NCI-H510A (cell line): ENCODE results near the gene TRABD2B.
A peak's percentile ranks its signal among the peaks of the same experiment; 100 is the strongest.

Experiments used
- DNase-seq: peaks from one replicate; lab custom pipeline; 2025; lab: John Stamatoyannopoulos, UW

The TRABD2B gene

DNA sequence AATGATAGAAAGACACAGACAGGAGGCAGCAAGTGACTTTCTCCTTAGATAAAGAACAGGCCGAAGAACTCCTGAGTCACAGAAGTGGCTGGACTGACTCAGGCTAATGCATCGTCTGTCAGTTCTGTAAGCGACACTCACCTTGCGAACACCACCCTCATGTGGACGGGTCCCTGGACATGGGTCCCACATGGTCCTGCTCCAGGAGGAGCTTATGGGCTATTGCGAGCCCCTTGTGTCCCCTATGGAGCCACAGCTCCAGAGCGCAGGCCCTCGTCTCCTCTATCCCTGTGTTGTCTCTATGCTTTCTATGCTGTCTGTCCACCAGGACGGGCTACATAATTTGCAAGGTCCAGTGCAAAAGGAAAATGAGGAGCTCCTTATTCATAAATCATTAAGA is 85.8 kb downstream of the TRABD2B start:
- no peak for DNase-seq

DNA sequence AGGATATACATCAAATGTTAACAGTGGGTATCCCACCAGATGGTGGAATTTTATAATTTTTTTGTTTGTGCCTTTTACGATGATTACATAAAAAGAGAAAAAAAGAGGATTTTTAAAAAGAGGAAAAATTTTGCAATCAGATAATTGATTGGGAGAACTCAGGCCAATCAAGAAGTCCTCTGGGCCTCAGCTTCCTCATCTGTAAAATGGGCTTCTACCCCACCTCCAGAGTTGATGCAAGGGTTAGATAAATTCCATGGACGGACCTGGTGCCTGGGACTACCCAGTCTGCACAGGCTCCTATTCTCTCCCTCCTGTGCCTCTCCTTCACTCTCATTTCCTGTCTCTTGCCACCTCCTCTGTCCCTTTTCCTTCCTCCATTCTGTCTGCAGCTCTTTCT is 88.9 kb downstream of the TRABD2B start:
- no peak for DNase-seq

DNA sequence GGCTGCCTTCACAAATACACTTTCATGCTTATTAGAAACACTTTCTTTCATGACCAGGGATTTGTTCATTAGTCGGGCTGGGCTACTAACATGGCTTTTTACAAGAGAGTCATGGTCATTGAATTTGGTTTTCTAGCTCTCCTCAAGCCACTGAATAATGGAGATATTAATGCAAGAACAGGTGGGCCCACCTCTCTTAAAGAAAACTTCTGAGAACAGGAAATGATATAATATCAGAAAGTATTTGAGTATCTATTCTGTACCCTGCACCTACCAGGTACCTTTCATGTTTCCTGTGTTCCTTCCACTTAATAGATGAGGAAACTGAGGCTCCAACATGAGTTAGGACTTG is 90.0 kb downstream of the TRABD2B start:
- no peak for DNase-seq

DNA sequence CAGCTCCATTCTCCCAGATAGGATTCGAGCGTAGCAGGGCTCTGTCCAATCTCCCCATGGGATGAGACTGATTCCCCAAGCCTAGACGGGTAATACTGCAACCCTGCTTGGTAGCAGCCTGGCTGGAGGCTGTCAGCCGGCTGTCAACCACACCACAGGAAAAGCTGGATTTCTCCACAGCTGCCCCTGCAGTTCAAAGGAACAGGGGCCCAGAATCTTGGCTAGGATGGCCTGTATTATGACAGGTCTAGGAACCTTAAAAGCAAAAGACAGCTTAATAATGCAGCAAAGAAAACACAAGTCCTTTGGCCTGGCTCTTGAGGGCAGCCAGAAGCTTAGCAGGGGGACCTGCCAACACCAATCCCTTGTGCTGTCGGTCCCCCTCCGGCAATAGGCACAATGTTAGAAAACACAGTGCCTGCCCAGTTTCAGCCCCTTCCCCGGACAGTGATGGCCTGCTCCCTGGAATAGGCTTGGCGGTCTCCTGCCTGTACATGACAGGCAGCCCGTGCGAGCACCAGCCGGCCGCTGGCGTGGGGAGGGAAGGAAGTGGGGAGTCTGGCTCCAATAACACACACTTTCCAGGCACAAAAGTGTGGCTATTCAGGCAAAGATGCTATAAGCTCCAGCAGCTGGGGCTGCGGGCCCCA is 90.5 kb downstream of the TRABD2B start:
- DNase-seq, result no peak

DNA sequence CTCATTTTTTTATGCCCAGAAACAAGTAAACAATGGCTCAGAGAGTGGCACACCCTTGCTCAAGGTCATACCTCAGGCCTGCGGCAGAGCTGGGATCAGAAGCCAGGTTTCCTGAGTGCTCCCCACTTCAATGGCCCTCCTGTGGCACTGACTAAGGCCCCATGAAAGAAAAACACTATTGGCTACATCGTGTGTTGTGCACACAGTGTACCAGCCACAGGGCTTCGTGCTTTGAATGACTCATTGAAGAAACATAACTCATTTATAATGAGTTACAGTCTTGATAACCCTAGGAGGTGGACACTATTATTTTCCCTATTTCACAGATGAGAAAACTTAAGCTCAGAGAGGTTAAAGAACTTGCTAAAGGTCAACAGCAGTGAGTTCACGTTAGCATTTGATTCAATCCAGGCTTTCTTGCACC is 91.2 kb downstream of the TRABD2B start:
- peak; percentile 48 for DNase-seq

DNA sequence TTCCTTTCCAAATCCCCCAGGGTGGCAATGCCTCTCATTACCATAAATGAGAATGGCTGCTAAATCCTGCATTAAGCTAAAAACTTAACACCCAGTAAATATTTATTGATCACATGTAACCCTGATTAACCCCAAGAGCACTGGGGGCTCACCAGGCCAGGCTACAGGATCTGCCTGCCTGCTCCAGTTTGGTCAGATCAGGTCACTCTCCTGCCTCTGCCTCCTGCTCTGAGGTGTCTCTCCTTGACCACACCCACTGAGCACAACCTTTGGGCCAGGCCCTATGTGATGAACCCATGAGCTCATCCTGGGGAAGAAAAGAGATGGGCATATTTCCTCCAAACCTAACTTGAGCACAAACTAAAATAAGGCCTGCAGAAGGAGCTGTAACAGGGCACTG is 93.5 kb downstream of the TRABD2B start:
- DNase-seq, result no peak

DNA sequence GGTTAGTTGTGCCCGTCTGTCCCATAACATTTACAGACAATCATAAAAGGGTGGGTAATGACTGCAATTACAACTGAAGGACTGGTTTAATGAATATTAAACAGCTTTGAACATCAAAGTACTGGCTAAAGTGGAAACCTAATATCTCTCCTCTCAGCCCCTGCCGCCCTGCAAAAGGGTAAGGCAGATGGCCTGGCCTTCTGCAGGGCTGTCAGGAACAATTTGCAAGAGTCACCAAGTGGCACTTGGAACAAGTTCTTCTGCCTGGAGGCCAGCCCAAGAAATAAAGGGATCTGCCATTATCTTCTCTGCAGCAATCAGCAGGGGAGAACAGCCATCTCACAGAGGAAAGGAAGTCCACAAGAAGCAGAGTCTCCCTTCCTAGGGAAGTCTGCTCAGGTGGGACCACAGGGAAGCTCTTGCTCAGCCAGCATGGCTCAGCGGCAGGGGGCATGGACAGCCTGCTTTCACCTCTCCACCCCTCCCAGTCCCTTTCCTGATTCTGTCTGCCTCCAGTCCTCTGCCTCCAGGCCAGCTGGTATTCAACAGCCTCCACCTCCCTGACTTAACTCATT is 96.1 kb downstream of the TRABD2B start:
- DNase-seq, result peak; percentile 70

DNA sequence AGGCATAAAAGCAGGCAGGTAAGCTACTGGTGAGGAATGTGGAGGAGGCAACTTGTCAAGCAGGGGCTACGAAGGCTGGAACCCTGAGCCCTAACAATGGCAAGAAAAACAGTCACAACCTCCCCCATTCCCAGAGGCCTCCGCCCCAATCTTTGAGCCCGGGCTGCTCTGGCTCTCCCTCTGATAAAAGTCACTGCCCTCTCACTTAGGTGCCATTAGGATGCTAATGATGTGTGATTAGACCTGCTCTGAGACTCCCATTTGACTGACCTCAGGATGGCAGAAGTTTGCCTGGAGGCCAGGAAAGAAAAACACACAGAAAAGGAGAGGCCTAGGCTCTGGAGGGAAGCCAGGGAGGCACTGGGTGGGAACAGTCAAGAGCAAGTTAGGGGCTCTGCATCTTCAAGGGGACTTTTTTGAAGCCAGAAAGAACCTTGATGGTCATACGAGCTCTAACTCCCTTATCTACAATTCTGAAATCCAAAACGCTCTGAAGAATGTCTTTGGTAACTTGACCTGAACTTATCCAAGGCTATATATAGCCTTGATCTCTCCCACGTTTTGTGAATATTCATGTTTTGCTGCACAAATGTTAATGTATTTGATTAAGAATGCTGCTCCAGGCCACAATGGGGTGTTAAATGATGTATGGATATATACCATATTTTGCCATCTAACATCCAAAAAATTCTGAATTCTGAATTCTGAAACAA is 98.9 kb downstream of the TRABD2B start:
- DNase-seq, result no peak

DNA sequence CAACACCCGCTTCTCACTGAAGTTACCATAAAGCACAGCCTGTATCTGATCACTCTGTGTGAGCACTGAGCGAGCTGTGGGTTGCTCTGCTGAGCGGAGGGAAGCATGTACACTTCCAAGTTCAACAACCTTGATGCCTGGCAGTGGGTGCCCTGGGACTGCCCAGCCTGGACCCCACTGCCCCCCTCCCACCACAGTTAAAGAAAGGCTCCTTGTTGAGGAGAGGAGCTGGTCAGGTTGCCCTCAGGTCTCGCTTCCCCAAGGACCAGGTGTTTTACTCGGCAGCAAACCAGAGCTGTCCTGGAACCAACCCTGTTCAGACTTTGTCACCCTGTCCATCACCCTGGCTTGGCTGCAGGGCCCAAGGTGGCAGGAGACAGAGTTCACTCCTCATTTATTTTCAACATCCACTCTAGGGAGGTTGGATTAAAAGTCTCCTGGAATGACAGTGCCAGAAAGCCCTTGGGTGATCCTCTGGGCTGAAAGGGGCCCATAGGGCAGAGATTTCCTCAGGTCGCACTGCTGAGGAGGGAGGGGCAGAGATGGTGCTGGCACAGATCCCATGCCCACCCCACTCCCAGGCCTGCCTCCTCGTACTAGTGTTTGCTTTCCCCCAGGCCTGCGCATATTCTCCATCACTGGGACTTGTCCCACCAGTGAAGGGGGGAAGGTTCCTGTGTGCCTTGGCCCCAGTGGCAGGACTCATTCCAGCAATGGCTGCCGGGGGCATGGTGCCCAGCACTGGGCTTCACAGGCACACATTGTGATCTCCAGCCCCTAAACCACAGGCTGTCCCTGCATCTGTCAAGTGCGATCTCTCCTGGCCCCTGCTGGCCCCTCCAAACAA is 101.7 kb downstream of the TRABD2B start:
- DNase-seq, result no peak

DNA sequence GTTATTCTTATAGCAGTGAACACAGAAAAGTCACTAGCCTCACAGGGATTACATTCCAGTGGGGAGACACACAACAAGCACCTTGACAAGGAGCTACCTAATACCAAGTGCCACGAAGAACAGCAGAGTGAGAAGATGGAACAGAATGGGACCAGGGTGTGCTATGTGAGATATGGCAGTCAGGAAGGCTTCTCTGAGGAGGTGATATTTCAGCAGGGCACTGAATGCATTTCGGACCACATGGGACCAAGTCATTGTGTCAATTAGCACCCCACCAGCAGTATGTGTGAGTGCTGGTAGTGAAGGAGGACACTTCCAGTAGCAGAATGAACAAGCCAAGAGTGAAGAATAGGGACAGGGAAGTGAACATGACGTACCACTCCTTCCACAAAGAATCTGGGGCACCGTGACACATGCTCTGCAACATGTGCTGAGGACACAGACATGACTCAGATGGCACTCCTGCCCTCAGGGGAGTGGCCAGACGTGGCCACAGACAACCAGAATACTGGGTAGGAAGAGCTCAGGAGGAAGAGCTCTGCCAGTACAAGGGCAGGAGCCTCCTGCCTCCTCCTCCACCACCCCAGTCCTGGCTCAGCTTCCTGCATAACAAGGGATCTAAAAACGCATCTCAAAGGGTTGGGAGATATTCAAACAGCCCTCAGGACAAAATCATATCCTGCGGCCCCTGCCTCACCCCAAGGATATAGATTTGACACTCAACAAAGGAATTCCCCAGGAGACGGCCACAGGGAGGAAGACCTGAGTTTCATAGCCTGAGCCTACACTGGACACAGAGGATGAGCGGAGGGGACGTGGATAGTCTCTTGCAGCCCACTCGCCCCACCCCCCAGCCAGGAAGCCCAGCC is 102.5 kb downstream of the TRABD2B start:
- DNase-seq, result no peak

DNA sequence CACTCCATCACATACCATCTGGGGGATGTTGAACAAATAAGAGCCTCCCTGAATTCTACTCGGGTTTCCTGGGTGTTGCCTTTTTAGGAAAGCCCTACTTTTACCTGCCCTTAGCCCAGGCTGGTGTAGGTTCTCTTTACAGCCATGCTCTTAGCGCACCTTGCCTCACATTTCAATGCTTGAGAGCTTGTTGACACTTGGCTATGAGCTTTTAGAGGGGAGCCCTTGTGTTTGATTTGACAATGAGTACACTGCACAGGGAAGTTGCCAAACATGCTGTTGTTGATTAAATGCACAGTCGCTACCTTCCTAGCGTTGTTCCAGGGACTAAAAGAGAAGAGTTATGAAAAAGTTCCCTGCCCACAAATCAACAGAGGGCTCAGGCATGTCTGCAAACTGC is 103.8 kb downstream of the TRABD2B start:
- DNase-seq, result peak; percentile 34

DNA sequence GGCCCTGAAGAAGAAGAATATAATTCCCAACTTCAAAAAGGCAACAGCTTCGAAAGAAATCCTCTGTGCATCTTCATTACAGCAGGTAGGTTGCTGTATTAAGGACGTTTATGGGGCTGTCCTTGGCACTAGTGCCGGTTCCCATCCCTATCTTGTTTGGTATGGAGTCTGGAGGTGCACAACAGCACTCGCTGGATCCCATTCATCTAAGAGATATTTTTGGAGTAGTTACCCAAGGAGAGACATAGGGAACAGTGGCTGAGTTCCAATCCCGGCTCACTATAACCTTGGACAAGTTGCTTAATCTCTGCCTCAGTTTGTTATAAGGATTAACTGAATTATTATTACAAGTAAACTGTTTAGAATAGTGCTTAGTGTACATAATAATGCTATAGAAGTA is 106.4 kb downstream of the TRABD2B start:
- no peak for DNase-seq

DNA sequence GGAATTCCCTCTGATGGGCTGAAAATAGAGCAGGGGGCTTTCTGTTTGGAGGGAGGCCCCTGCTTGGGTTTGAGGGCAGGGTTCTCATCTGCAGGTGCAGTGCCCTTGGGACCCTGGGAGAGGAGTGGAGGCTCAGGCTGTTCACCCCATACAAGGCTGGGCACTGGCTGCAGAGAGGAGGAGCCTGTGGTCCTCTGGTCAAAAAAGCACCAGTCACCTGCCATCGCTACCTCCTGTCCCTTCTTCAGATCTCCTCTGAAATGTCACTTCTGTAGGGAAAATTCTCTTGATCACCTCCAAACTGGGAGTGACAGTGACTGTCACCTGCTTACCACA is 108.9 kb downstream of the TRABD2B start:
- no peak for DNase-seq

DNA sequence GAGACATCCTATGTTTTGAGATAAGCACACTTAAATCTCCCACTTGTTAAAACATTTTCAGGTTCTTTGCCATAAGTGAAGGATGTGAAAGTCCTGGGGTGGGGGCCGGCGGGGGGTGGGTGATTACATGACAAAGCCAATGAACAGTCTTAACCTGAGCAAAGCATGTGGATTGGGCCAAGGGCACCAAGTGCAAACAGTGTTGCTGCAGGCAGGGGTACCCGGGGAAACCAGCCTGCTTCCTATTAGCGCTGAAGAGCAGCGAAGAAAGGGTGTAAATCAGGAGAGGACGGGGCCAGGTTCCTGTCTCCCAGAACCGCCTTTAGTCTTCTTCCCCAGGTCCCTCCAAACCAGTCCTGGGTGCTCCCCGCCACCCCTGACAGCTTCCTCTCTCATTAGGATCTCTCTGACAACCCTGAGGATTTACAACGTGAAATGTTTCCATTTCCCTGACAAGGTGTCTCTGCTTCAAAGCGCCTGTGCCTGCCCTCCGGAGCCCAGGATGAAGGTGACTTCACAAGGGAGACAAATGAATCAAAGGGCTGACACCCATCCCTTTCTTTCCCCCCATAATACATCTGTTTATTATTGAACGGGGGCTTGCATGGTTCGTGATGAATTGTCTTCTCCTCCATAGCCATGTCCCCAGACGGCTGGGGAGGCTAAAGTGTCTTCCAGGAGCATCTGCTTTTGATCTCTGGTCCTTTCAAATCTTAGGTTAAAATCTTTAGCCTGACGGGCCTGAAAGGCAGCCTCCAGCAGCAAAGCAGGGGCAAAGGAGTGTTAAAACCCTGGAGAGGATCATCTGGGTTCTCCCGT is 109.5 kb downstream of the TRABD2B start:
- DNase-seq, result no peak

DNA sequence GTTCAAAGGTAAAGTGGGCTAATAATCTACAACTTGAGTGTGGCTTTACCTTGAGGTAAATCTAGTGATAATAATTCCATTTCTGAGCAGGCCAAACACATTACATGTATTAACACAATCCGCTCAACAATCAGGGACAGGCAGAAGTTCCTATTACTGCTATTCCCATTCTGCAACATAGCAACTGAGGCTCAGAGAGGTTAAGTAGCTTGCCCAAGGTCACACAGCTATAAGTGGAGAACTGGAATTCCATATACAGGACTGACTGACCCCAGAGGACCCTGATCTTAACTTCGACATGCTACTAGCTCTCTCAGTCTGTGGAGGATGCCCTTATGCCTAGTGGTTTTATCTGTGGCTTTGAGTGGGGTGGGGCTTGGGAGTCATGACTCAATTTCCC is 110.1 kb downstream of the TRABD2B start:
- no peak for DNase-seq

DNA sequence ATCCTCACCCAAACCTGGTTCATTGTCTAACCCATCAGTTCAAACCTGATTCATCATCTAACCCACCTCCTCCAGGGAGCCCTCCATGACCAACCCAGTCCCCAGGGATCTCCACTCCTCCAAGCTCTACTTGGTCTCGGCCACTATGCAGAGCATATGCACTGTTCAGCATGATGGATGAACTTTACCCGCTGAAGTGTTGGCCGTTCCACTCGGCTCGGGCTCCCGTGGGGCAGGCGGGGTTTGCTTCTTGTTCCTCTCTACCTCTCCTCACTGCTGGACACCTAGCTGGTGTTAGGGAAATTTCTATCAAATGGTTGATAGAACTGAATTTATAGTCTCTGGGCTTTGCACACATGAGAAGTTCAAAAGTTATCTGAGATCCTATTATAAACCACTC is 111.0 kb downstream of the TRABD2B start:
- DNase-seq, result no peak

DNA sequence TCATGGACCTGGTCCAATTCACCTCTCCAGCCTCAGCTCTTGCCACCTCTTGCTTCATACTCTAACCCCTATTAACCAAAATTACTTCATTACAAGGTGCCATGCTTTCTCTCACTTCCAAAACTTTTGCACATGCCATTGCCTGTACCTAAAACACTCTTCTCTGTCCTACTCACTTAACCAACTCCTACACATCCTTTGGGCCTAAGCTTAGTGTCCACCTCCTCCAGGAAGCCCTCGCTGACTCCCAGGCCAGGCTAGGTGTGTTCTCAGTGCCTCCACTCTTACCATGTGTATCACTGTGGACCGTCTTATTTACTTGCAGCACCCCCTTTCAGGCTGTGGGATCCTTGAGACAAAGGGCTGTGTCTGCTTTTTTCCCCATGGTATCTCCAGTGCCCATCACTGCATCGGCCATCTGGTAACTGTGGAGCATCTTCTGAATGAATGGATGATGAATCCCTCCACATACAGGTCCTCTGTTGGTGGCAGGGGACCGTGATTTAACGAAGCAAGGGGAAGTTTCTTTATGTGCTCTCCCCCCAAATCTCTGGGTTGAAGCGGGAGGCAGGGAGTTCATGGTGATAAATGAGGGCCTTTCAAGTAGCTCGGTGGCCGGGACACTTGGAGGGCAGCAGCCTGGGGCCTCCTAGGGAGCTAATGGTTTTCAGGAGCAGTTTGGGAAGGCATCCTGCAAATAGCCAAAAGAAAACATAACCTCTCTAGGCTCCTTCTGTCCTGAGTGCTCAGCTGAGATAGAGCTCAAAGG is 111.9 kb downstream of the TRABD2B start:
- DNase-seq, result no peak

DNA sequence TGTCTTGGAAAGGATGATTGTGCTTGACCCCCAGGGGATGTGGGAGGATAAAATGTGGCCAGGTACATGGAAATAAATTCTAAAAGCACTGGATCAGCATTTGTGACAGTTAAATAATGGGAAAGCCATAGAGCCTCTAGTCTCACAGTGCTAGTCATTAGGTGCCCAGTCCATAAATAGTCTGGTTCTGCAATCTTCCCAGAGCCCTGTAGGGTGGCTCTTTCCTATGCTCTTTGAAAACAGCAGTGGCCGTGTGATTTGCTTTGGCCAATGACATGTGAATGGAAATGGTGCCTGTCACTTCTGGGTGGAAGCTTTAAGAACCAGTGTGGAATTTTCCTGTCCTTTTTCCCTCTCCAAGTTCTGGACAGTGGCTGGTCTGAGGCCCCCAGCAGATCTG is 113.2 kb downstream of the TRABD2B start:
- DNase-seq, result no peak

DNA sequence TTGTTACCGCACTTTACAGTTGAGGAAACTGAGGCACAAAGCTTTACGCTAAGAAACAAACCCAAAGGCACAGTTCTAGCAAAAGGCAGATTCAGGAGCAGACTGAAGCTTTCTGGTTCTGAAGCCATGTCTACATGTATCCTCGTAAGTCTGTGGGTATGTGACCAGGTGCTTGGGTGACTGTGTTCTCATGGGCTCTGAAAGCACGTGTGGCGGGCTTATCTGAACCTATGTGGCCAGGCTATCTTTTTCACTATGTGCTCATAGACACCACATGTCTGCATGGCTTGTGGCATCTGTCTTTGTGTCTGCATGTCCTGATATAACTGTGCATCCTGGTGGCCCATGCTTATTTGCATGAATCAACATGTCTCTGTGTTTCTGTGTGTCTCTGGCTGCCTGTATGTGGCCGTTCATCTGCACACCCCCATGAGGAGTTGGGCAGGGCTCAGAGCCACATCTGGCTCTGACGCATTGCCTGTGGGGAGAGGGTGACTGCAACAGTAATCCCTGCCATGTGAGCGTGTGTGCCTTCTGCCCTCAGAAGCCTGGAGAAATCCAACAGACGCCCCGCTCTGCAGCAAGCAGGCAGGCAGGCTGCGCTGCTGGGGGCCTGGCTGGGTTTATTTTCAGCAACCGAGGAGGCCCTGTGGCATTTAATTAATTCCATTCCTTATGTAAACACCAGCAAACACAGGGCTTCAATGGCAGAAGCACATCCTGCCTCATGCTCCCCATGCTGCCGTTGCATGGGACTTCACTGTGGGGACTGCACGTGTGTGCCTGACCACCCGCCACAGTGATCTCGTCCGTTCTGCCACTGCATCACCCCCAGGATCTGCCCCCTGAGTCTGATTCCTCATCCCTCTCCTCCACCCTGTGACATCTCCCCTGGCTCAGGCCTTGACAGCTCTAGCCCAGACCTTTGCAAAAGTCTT is 115.4 kb downstream of the TRABD2B start:
- DNase-seq, result no peak
